PC-9 (cell line): Measurements from ENCODE around the gene FXYD3. TPM values are rescaled to one million over a fixed set of nuclear protein-coding genes. Genes with fewer than 3 reads are reported as not detected.

Experiments
- BruUV-seq: library from RNA; stranded (reverse); fragments of 400-500 nt; replicated peaks from 2 replicates; lab custom pipeline; 2021; lab: Mats Ljungman, UMichigan
- CTCF ChIA-PET: fragments of 300-600 bp; sonication (Branson Sonifier 250); formaldehyde crosslinking; loops from one replicate; lab custom pipeline; 2022; ENCODE audit warnings: antibody characterized with exemption; lab: Charles Lee
- POLR2A ChIA-PET: fragments of 300-600 bp; sonication (Branson Sonifier 250); formaldehyde crosslinking; loops from one replicate; lab custom pipeline; 2022; ENCODE audit warnings: antibody characterized with exemption; ENCODE audit not compliant: unreplicated experiment; lab: Charles Lee
- DNase-seq, 2 experiments: peaks; one replicate each; pipeline versions ENCODE4 v3.0.0 to v3.0.0-alpha.2; 2015 to 2022; ENCODE audit warnings: mixed read lengths in 1 of 2
- H2AFZ ChIP-seq: fragments of 200-600 bp; sonication (generic); 2 replicates; pipeline ENCODE4 v1.8.1; 2017; ENCODE audit warnings: antibody characterized with exemption
- H3F3A ChIP-seq: fragments of 200-600 bp; sonication (generic); 2 replicates; pipeline ENCODE4 v1.8.1; 2017; ENCODE audit warnings: antibody characterized with exemption, mild to moderate bottlenecking, low read depth; ENCODE audit not compliant: insufficient read depth
- H3K27ac ChIP-seq: fragments of 200-600 bp; sonication (generic); 2 replicates; pipeline ENCODE4 v1.6.1; 2016; ENCODE audit warnings: mixed run types
- H3K27me3 ChIP-seq: fragments of 200-600 bp; sonication (generic); 2 replicates; pipeline ENCODE4 v1.6.1; 2016; ENCODE audit warnings: low read depth, mixed run types; ENCODE audit not compliant: insufficient read depth
- H3K36me3 ChIP-seq: fragments of 200-600 bp; sonication (generic); 2 replicates; pipeline ENCODE4 v1.6.1; 2016; ENCODE audit warnings: low read depth, mixed run types
- H3K4me1 ChIP-seq: fragments of 200-600 bp; sonication (generic); replicated peaks from 2 replicates; pipeline ENCODE4 v1.6.1; 2016; ENCODE audit warnings: mixed run types; ENCODE audit not compliant: insufficient read depth
- H3K4me2 ChIP-seq: fragments of 200-600 bp; sonication (generic); 2 replicates; pipeline ENCODE4 v1.6.1; 2017; ENCODE audit warnings: mixed run types
- H3K4me3 ChIP-seq: fragments of 200-600 bp; sonication (generic); 2 replicates; pipeline ENCODE4 v1.6.1; 2016; ENCODE audit warnings: mixed run types
- H3K79me2 ChIP-seq: fragments of 200-600 bp; sonication (generic); 2 replicates; pipeline ENCODE4 v1.6.1; 2017; ENCODE audit warnings: low read depth, mixed run types
- H3K9me2 ChIP-seq: fragments of 200-600 bp; sonication (generic); 2 replicates; pipeline ENCODE4 v1.8.1; 2017; ENCODE audit warnings: mild to moderate bottlenecking; ENCODE audit not compliant: insufficient read depth
- H3K9me3 ChIP-seq: fragments of 200-600 bp; sonication (generic); 2 replicates; pipeline ENCODE4 v1.8.1; 2016; ENCODE audit warnings: low read depth; ENCODE audit not compliant: insufficient read depth
- H4K20me1 ChIP-seq: fragments of 200-600 bp; sonication (generic); 2 replicates; pipeline ENCODE4 v1.8.1; 2017; ENCODE audit not compliant: insufficient read depth
- CTCF ChIP-seq: fragments of 200-600 bp; sonication (generic); conservative IDR thresholded peaks from 2 replicates; pipeline ENCODE4 v1.6.1; 2017; ENCODE audit warnings: mixed run types, antibody characterized with exemption, mild to moderate bottlenecking, moderate library complexity
- EZH2 ChIP-seq: fragments of 200-600 bp; sonication (generic); IDR thresholded peaks from 2 replicates; pipeline ENCODE4 v1.8.0; 2017; ENCODE audit warnings: antibody characterized with exemption, low read depth
- intact Hi-C: fragments of 100-400 bp; cut with micrococcal nuclease; formaldehyde crosslinking; loops from one replicate; pipeline ENCODE4 v1.10.0; 2022; ENCODE audit not compliant: unreplicated experiment
- total RNA-seq: library from RNA; stranded (reverse); gene quantifications from 2 replicates; pipeline ENCODE4 v1.2.3, GENCODE V29; 2021

Gene FXYD3
- total RNA-seq, 1 experiment from 2014 or later, result 287 TPM

- peaks cover 74% of the 10 kb centered on the region for H3K4me1 ChIP-seq
- no peaks in the 10 kb centered on the region for H3K27me3 ChIP-seq
- no peaks in the 10 kb centered on the region for H4K20me1 ChIP-seq
- no peak for TF ChIP-seq CTCF
- TF ChIP-seq EZH2, result no peak
- peaks cover 24% of the 10 kb centered on the region for H3K79me2 ChIP-seq
- peak overlapping the region; percentile 71 for H3K4me2 ChIP-seq
- H3K36me3 ChIP-seq, result peaks cover 58% of the 10 kb centered on the region
- H3K27ac ChIP-seq, result peak overlapping the region; percentile 97
- H3K4me3 ChIP-seq, result no peak overlapping the region
- intact Hi-C loops, result loop anchor here (2.0 kb wide), 1 partner anchor 47 kb away; no protein-coding TSS in a partner anchor
- peaks cover 13% of the 10 kb centered on the region; the same call in 1 of the 2 replicates for H3K9me3 ChIP-seq
- no peaks in the 10 kb centered on the region for H3K9me2 ChIP-seq
- DNase-seq, result no peak
- no TSS peak for BruUV-seq
- ChIA-PET CTCF (interaction anchor here (1.1 kb wide), 1 partner anchor 20 kb away, joined by 4 read pairs; no protein-coding TSS in a partner anchor), POLR2A (interaction anchor here (0.7 kb wide), 3 partner anchors 88 to 241 kb away, joined by 3 to 5 read pairs (median 4); partner anchors contain the start of gene ZNF30)
- peaks cover 94% of the 10 kb centered on the region for H3F3A ChIP-seq
- H2AFZ ChIP-seq, result no peak overlapping the region
Measured at GRCh38 chr19:35167251-35168119, 51.9 kb downstream of the FXYD3 start.

- Histone ChIP-seq H3K36me3 (peaks cover 55% of the 10 kb centered on the region), H3K9me2 (no peaks in the 10 kb centered on the region), H3K4me3 (peak overlapping the region; percentile 23; the same call in 1 of the 2 replicates), H3K9me3 (peaks cover 11% of the 10 kb centered on the region; the same call in 1 of the 2 replicates), H3K27me3 (no peaks in the 10 kb centered on the region), H3K4me1 (peaks cover 69% of the 10 kb centered on the region), H4K20me1 (no peaks in the 10 kb centered on the region), H3F3A (peaks cover 94% of the 10 kb centered on the region), H3K4me2 (peak overlapping the region; percentile 71), H3K79me2 (peaks cover 24% of the 10 kb centered on the region), H2AFZ (no peak overlapping the region), H3K27ac (peak overlapping the region; percentile 97)
- POLR2A ChIA-PET, result interaction anchor here (0.6 to 0.7 kb wide), 4 partner anchors 11 to 268 kb away, joined by 3 to 19 read pairs (median 6); partner anchors contain the start of gene ZNF30
- no TSS peak for BruUV-seq
- intact Hi-C loops, result loop anchor here (2.0 kb wide), 1 partner anchor 47 kb away; no protein-coding TSS in a partner anchor
- TF ChIP-seq CTCF, result no peak
- no peak for TF ChIP-seq EZH2
- DNase-seq, result peak; percentile 70 to 88
- CTCF ChIA-PET, result interaction anchor here (1.1 kb wide), 1 partner anchor 19 kb away, joined by 4 read pairs; no protein-coding TSS in a partner anchor
Measured at GRCh38 chr19:35168196-35168595, 52.6 kb downstream of the FXYD3 start.

- peaks cover 45% of the 10 kb centered on the region for H3K36me3 ChIP-seq
- ChIA-PET CTCF (no interaction called here), POLR2A (no interaction called here)
- peak overlapping the region; percentile 23; the same call in 1 of the 2 replicates for H3K4me3 ChIP-seq
- no peak for TF ChIP-seq CTCF
- TF ChIP-seq EZH2, result no peak
- peak overlapping the region; percentile 71 for H3K4me2 ChIP-seq
- no peaks in the 10 kb centered on the region for H3K27me3 ChIP-seq
- no TSS peak for BruUV-seq
- H4K20me1 ChIP-seq, result no peaks in the 10 kb centered on the region
- H3K79me2 ChIP-seq, result peaks cover 17% of the 10 kb centered on the region
- peaks cover 11% of the 10 kb centered on the region; the same call in 1 of the 2 replicates for H3K9me3 ChIP-seq
- H3F3A ChIP-seq, result peaks cover 94% of the 10 kb centered on the region
- H3K9me2 ChIP-seq, result no peaks in the 10 kb centered on the region
- intact Hi-C loops, result loop anchor here (2.0 kb wide), 1 partner anchor 45 kb away; no protein-coding TSS in a partner anchor
- DNase-seq, result peak in 1 of 2 experiments; percentile 72
- peaks cover 58% of the 10 kb centered on the region for H3K4me1 ChIP-seq
- peak overlapping the region; percentile 97 for H3K27ac ChIP-seq
- no peak overlapping the region for H2AFZ ChIP-seq
Measured at GRCh38 chr19:35169221-35169995, 53.8 kb downstream of the FXYD3 start.
